Measurements from ENCODE around the gene RFX4.

Gene RFX4

GRCh38 chr12:106773286-106774004 lies 190.6 kb downstream of the RFX4 start:
- H3K4me3 ChIP-seq (ENCODE audit: low read depth, low read length), result peak overlapping the region; percentile 87
- DNase-seq (ENCODE audit: low read depth), result no peak
- TF ChIP-seq, protein P1, sequence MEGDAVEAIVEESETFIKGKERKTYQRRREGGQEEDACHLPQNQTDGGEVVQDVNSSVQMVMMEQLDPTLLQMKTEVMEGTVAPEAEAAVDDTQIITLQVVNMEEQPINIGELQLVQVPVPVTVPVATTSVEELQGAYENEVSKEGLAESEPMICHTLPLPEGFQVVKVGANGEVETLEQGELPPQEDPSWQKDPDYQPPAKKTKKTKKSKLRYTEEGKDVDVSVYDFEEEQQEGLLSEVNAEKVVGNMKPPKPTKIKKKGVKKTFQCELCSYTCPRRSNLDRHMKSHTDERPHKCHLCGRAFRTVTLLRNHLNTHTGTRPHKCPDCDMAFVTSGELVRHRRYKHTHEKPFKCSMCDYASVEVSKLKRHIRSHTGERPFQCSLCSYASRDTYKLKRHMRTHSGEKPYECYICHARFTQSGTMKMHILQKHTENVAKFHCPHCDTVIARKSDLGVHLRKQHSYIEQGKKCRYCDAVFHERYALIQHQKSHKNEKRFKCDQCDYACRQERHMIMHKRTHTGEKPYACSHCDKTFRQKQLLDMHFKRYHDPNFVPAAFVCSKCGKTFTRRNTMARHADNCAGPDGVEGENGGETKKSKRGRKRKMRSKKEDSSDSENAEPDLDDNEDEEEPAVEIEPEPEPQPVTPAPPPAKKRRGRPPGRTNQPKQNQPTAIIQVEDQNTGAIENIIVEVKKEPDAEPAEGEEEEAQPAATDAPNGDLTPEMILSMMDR (conservative IDR thresholded peaks at IDR 0.05; ENCODE audit: low read depth, low read length), result no peak

DNA sequence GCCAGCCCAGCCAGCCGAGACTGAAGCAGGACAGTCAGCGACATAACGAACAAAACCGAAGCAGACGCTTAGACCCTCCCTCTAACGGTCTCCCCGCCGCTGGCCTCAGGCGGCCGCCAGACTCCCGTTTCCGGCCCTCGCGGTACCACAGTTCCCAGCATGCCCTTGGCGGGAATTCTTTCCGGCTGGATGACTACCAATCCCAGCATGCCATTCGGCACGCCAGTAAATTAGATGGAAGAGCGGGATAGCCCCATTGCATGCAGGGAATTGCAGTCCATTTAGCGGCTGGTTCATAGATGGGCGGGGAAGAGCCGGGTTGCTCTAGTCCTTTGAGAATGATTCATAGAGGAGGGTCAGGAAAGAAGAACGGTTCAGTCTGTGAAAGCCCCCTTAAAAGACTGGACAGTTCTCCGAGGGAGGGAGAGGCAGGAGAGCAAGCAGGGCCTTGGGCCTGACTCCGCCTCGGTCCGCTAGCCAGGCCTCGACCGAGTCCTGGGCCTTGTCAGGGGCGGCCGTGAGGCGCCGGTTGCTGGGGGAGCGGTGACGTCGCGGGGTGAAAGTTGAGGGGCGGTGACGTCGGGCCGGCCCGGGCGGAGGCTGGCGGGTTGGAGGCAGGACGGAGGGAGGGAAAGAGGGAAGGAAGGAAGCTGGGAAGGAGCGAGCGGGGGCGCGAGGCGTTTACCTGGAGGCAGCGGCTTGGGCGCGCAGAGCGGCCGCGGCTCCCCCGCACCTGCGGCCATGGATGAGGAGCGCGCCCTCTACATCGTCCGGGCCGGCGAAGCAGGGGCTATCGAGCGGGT lies 191.4 kb downstream of the RFX4 start, which contains the start of gene RIC8B:
Gene RIC8B, plus strand, starts transcription at position 678 of the 803 bp plus-strand sequence. Its CDS starts 64 bp downstream, at position 742.
- DNase-seq (ENCODE audit: low read depth), result peak; percentile 100
- H3K4me3 ChIP-seq (ENCODE audit: low read depth, low read length), result peak within 1 kb of the TSS; percentile 87
- TF ChIP-seq, protein P1 (conservative IDR thresholded peaks at IDR 0.05; ENCODE audit: low read depth, low read length), result no peak

GRCh38 chr12:106774808-106775524 lies 192.2 kb downstream of the RFX4 start:
- DNase-seq (ENCODE audit: low read depth), result no peak
- H3K4me3 ChIP-seq (ENCODE audit: low read depth, low read length), result peak overlapping the region; percentile 87
- TF ChIP-seq, protein P1 (conservative IDR thresholded peaks at IDR 0.05; ENCODE audit: low read depth, low read length), result no peak

- TF ChIP-seq, protein P1 (conservative IDR thresholded peaks at IDR 0.05; ENCODE audit: low read depth, low read length), result no peak
- no peak for DNase-seq (ENCODE audit: low read depth)
- no peak overlapping the region for H3K4me3 ChIP-seq (ENCODE audit: low read depth, low read length)
Observed at GRCh38 chr12:106776897-106777296, 194.1 kb downstream of the RFX4 start.

DNA sequence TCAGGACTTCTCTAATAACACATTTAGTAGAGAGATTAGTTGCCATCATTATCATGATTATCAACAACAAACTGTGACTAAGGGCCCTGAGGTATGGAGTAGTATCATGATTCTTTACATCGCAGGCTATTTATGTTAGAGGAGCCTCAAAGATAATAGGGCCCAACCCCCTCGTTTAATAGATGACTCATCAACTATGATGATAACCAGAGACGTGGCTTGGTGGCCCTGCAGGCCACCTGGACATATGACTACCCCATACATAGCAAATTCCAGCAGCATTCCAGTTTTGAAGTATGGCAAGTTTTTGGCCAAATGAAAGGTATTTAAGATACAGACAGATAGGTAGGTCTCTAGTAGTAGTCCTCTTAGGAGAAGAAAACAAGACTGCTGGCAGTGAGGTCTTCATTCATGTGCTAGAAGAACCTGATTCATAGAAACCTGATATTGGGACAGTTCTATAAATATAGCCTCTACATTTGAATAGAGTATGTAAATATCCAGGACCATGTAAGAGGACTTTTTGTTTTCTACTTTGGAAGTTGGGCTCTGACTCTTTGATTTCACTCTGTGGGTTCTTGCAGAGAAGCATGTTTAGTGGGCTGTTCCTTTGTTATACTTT lies 197.3 kb downstream of the RFX4 start:
- TF ChIP-seq, protein P1 (conservative IDR thresholded peaks at IDR 0.05; ENCODE audit: low read depth, low read length), result no peak
- no peak for DNase-seq (ENCODE audit: low read depth)
- H3K4me3 ChIP-seq (ENCODE audit: low read depth, low read length), result no peak overlapping the region

DNA sequence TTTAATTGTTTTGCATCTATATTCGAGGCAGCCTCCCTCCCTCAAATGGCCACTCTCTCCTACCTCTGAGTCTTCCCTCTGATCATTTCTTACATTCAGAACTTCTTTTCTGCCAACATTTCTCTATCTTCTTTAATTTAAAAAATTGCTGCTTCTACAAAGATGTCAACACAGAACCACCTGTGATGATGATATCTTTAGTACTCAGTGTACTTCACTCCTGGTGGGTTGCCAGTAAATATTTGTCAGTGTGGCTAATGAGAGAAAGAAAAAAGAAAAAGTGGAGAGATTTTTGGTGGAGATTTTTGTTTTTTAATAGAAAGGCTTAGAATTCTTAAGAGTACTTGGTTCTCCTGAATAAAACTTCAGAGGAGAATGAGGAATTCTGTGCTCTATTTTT lies 199.8 kb downstream of the RFX4 start:
- no peak overlapping the region for H3K4me3 ChIP-seq (ENCODE audit: low read depth, low read length)
- DNase-seq (ENCODE audit: low read depth), result no peak
- TF ChIP-seq, protein P1 (conservative IDR thresholded peaks at IDR 0.05; ENCODE audit: low read depth, low read length), result no peak
